K562 (cell line): ENCODE measurements around the gene PKHD1. TPM values are rescaled to one million over a fixed set of nuclear protein-coding genes. Genes with fewer than 3 reads are reported as not detected.

Experiments used
- ARID3B ChIP-seq: fragments of 250-450 bp; sonication (Bioruptor Pico); IDR thresholded peaks from 2 replicates; pipeline ENCODE4 v1.4.0; 2020; ENCODE audit warnings: borderline replicate concordance
- CBX3 ChIP-seq, 2 experiments: IDR thresholded peaks; 1 replicate in 1 of 2; 2 replicates in 1 of 2; pipeline ENCODE4 v1.6.1; 2012; ENCODE audit warnings: inconsistent platforms in 2 of 2, low read length in 2 of 2, borderline replicate concordance in 1 of 2, control low read depth in 1 of 2
- DDX20 ChIP-seq: fragments of 450-650 bp; IDR thresholded peaks from 2 replicates; pipeline ENCODE4 v1.6.1; 2016; ENCODE audit warnings: missing genetic modification characterization, low read depth, mild to moderate bottlenecking, missing compliant biosample characterization, moderate library complexity
- FOXA1 ChIP-seq: fragments of 450-650 bp; IDR thresholded peaks from 2 replicates; pipeline ENCODE4 v1.6.1; 2016; ENCODE audit warnings: mild to moderate bottlenecking, borderline replicate concordance
- ZNF121 ChIP-seq: sonication (generic); formaldehyde crosslinking; conservative IDR thresholded peaks from 2 replicates; pipeline ENCODE4 v1.8.0; 2022; ENCODE audit warnings: missing genetic modification reagents
- ZNF212 ChIP-seq: fragments of 450-650 bp; formaldehyde crosslinking; IDR thresholded peaks from 2 replicates; pipeline ENCODE4 v1.4.0; 2020; ENCODE audit warnings: mild to moderate bottlenecking
- ZNF445 ChIP-seq: fragments of 250-450 bp; sonication (Bioruptor Pico); IDR thresholded peaks from 2 replicates; pipeline ENCODE4 v1.4.0; 2020; ENCODE audit warnings: low read depth, mild to moderate bottlenecking, moderate library complexity
- ZNF518B ChIP-seq: fragments of 250-450 bp; sonication (Bioruptor Pico); IDR thresholded peaks from 2 replicates; pipeline ENCODE4 v1.5.0; 2021; ENCODE audit warnings: mild to moderate bottlenecking, moderate library complexity
- polyA plus RNA-seq, 8 experiments: library from polyadenylated mRNA; depleted of rRNA in 4 of 8; stranded (reverse) in 5 of 8; unstranded in 3 of 8; fragments of >200 nt; fragmentation: Nextera tagmentation in 2 of 8; fragmentation: Illumina TruSeq in 1 of 8; extraction: Ambion mirVana in 2 of 8; extraction: Trizol in 1 of 8; gene quantifications; 2 replicates each; pipeline versions ENCODE4 v1.2.1 to v1.2.3, GENCODE V29; 2011 to 2014; ENCODE audit warnings: inconsistent platforms in 1 of 8, missing spikeins in 1 of 8
- total RNA-seq, 7 experiments: library from RNA; depleted of rRNA in 6 of 7; stranded (reverse); fragments of >200 nt in 6 of 7; fragmentation: Illumina TruSeq in 2 of 7; extraction: Trizol in 2 of 7; gene quantifications; 2 replicates each; pipeline versions ENCODE4 v1.2.1 to v1.2.3, GENCODE V29; 2011 to 2021; ENCODE audit warnings: low replicate concordance in 1 of 7

Gene PKHD1
- total and polyA plus RNA-seq, 9 of the 15 experiments (the other 6 are each of a cell fraction or from before 2014, with no cell fraction given) = 0.01 to 0.04 (median 0.01) TPM; not detected in 6

- TF ChIP-seq ZNF518B (CRISPR knock-in tag) (no peak), ZNF212 (no peak), CBX3 (IDR thresholded peaks at IDR 0.05; ENCODE audit: borderline replicate concordance in 1 of 2, low read length in 2 of 2) (no peak), DDX20 (no peak), ZNF445 (no peak), ARID3B (no peak), FOXA1 (no peak), ZNF121 (no peak)
- TF ChIP-seq, all 486 proteins: peak for 0
Measured at GRCh38 chr6:51817832-51818231, 269.6 kb downstream of the PKHD1 start (continued).
